B cell (primary cell): ENCODE results near the gene STK17B. TPM values are rescaled to one million over a fixed set of nuclear protein-coding genes. Genes with fewer than 3 reads are reported as not detected.

Source experiments
- ATAC-seq: fragments of 200-7000 bp; cut with Tn5 transposase; one replicate; pipeline ENCODE4 v1.10.0; 2021; ENCODE audit warnings: low read depth, mild to moderate bottlenecking, moderate number of reproducible peaks, moderate library complexity
- CTCF ChIA-PET: fragments of 350-600 bp; sonication (Branson Sonifier 250); formaldehyde crosslinking; loops from one replicate; lab custom pipeline; 2021; ENCODE audit warnings: antibody characterized with exemption, inconsistent platforms; lab: Charles Lee
- POLR2A ChIA-PET: fragments of 350-600 bp; sonication (Branson Sonifier 250); formaldehyde crosslinking; loops from one replicate; lab custom pipeline; 2021; ENCODE audit warnings: antibody characterized with exemption; lab: Charles Lee
- DNase-seq: peaks from one replicate; pipeline ENCODE4 v3.0.0; 2013
- H2AFZ ChIP-seq: 2 replicates; pipeline ENCODE4 v1.6.1; 2012; ENCODE audit warnings: mild to moderate bottlenecking, low read depth, low read length; ENCODE audit not compliant: insufficient read depth, poor library complexity, severe bottlenecking
- H3K27ac ChIP-seq, 2 donors: 1 replicate in 1 of 2; 2 replicates in 1 of 2; pipeline ENCODE4 v1.5.1; 2012 to 2013; ENCODE audit warnings: low read length in 2 of 2, mild to moderate bottlenecking in 2 of 2, moderate library complexity in 1 of 2
- H3K27me3 ChIP-seq, 4 experiments: fragments of 200-600 bp in 1 of 4; sonication (generic) in 1 of 4; replicated peaks in 1 of 4; 1 replicate in 2 of 4; 2 replicates in 2 of 4; pipeline versions ENCODE4 v1.6.1 to v1.7.0; 2013 to 2016; ENCODE audit warnings: low read length in 3 of 4, mild to moderate bottlenecking in 2 of 4, mixed read lengths in 1 of 4, moderate library complexity in 1 of 4; ENCODE audit not compliant: insufficient read depth in 4 of 4, control insufficient read depth in 3 of 4; ENCODE audit errors: control extremely low read depth in 1 of 4
- H3K36me3 ChIP-seq, 2 experiments: replicated peaks in 1 of 2; 1 replicate in 1 of 2; 2 replicates in 1 of 2; pipeline versions ENCODE4 v1.6.1 to v1.7.1; 2013; ENCODE audit warnings: low read length in 1 of 2; ENCODE audit not compliant: insufficient read depth in 2 of 2, control insufficient read depth in 1 of 2; ENCODE audit errors: control extremely low read depth in 1 of 2, extremely low read depth in 1 of 2
- H3K4me1 ChIP-seq, 2 donors: fragments of 200-600 bp in 1 of 2; sonication (generic) in 1 of 2; 1 replicate in 1 of 2; 2 replicates in 1 of 2; pipeline versions ENCODE4 v1.5.1 to v1.6.1; 2013 to 2017; ENCODE audit warnings: low read length in 2 of 2; ENCODE audit not compliant: control insufficient read depth in 2 of 2, insufficient read depth in 2 of 2
- H3K4me2 ChIP-seq: replicated peaks from 2 replicates; pipeline ENCODE3; 2012; ENCODE audit warnings: mild to moderate bottlenecking, low read depth, low read length; ENCODE audit not compliant: poor library complexity, severe bottlenecking
- H3K4me3 ChIP-seq, 5 experiments: fragments of 200-600 bp in 1 of 5; sonication (generic) in 1 of 5; 1 replicate in 3 of 5; 2 replicates in 2 of 5; pipeline versions ENCODE4 v1.5.1 to v1.7.0; 2011 to 2016; ENCODE audit warnings: low read length in 4 of 5, mild to moderate bottlenecking in 4 of 5, low read depth in 2 of 5, control low read depth in 1 of 5, moderate library complexity in 1 of 5; ENCODE audit not compliant: insufficient read depth in 1 of 5; ENCODE audit errors: control extremely low read depth in 1 of 5, extremely low read depth in 1 of 5
- H3K79me2 ChIP-seq: fragments of 200-600 bp; sonication (generic); one replicate; pipeline ENCODE4 v1.6.0; 2016; ENCODE audit warnings: low read length; ENCODE audit not compliant: control insufficient read depth, insufficient read depth
- H3K9ac ChIP-seq: fragments of 200-600 bp; sonication (generic); 2 replicates; pipeline ENCODE4 v1.6.1; 2017; ENCODE audit warnings: mild to moderate bottlenecking, low read length, moderate library complexity
- H3K9me3 ChIP-seq, 3 donors: one replicate each; pipeline versions ENCODE4 v1.6.1 to v1.7.1; 2013; ENCODE audit warnings: low read length in 2 of 3; ENCODE audit not compliant: control insufficient read depth in 2 of 3, insufficient read depth in 1 of 3; ENCODE audit errors: control extremely low read depth in 1 of 3
- H4K20me1 ChIP-seq: 2 replicates; pipeline ENCODE4 v1.6.0; 2012; ENCODE audit warnings: mild to moderate bottlenecking, low read length; ENCODE audit not compliant: insufficient read depth, control insufficient read depth, poor library complexity, severe bottlenecking
- H3K27ac Mint-ChIP-seq: one replicate; pipeline ENCODE4 v1.8.0; 2021; ENCODE audit warnings: mixed read lengths
- H3K27me3 Mint-ChIP-seq: one replicate; pipeline ENCODE4 v1.8.0; 2021; ENCODE audit warnings: mixed read lengths
- H3K4me1 Mint-ChIP-seq: one replicate; pipeline ENCODE4 v1.8.0; 2021; ENCODE audit warnings: mixed read lengths
- H3K4me3 Mint-ChIP-seq: one replicate; pipeline ENCODE4 v1.8.0; 2021; ENCODE audit warnings: mixed read lengths
- H3K9me3 Mint-ChIP-seq: one replicate; pipeline ENCODE4 v1.8.0; 2022; ENCODE audit warnings: mixed read lengths; ENCODE audit not compliant: insufficient read depth
- CTCF ChIP-seq: fragments of 200-600 bp; IDR thresholded peaks from one replicate; pipeline ENCODE4 v1.8.0; 2022; ENCODE audit warnings: antibody characterized with exemption, mild to moderate bottlenecking
- EZH2 ChIP-seq: IDR thresholded peaks from 2 replicates; pipeline ENCODE4 v1.6.1; 2012; ENCODE audit warnings: borderline replicate concordance, low read depth, mild to moderate bottlenecking, moderate library complexity, low read length; ENCODE audit not compliant: insufficient read depth, poor library complexity, severe bottlenecking
- WGBS: methylation state at CpG from one replicate; pipeline ENCODE4 v1.1.5; 2013; ENCODE audit warnings: missing lambda C conversion rate; ENCODE audit not compliant: insufficient coverage; 5-methylcytosine and 5-hydroxymethylcytosine counted together
- intact Hi-C: fragments of 100-400 bp; cut with micrococcal nuclease; formaldehyde crosslinking; loops from one replicate; pipeline ENCODE4 v1.10.0; 2022
- polyA plus RNA-seq: library from polyadenylated mRNA; depleted of rRNA; stranded (reverse); fragments of >200 nt; gene quantifications from 2 replicates; pipeline ENCODE4 v1.2.3, GENCODE V29; 2012
- total RNA-seq, 2 donors: library from RNA; stranded (reverse); fragments of 120-200 nt in 1 of 2; gene quantifications; 1 replicate in 1 of 2; 2 replicates in 1 of 2; pipeline versions ENCODE4 v1.2.3 to v1.2.4, GENCODE V29; 2013 to 2022

The STK17B gene
- total and polyA plus RNA-seq, 2 donors (not counting 1 experiment from before 2014, with no cell fraction given), result 120 to 249 TPM

DNA sequence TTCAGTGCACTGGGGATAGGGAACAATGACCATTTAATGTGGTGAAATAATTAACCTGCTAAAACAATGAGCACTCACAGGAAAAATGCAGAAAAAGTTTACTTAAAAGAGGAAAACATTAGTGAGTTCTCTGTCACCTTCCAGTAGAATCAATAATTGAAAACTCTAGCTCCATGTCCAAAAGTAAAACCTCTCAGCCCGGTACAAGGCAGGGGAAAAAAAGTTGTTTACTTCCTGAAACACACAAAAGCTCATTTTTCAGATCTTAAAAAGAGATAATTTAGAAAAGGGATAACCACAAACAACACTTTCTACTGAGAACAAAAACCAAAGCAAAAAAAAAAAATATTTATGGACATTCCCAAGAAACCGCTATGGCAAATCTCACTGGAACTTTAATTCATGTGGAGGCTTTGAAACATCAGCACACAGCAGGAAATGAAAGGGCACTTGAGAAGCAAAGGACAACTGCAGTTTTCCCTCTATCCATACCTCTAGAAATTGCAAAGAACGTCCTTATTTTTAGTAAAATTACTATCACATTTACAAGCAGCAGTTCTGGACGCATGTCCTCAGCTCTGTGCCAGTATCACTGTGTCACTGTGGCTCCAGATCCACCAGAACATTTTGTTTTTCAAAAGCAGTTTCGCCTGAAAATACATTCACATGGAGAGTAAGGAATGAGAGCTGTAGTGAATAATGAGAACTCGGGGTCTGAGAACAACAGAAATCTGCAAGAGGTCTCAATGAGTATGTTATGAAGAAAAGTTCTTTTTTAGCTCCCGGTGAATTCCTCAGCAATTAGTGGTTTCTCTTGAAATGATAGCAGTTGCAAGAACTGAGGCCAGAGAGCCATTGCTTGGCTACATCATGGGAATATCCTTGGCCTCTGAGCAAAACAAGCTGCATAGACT lies 58.1 kb downstream of the STK17B start:
- no peak for DNase-seq
- no peaks in the 10 kb centered on the region for H3K27me3 ChIP-seq
- no peak overlapping the region for H3K4me3 Mint-ChIP-seq
- H3K27ac Mint-ChIP-seq, result no peak overlapping the region
- CTCF ChIA-PET, result interaction anchor here (1.1 kb wide), 1 partner anchor 35 kb away, joined by 3 read pairs; no protein-coding TSS in a partner anchor
- POLR2A ChIA-PET, result no interaction called here
- TF ChIP-seq CTCF, result no peak
- TF ChIP-seq EZH2, result no peak
- no peak overlapping the region for H3K4me3 ChIP-seq
- 73% methylated on average over 6 of the region's 7 CpGs for WGBS
- no peaks in the 10 kb centered on the region for H3K36me3 ChIP-seq
- no peaks in the 10 kb centered on the region for H3K27me3 Mint-ChIP-seq
- intact Hi-C loops, result no loop called here
- H3K9me3 Mint-ChIP-seq, result no peaks in the 10 kb centered on the region
- no peak overlapping the region for H2AFZ ChIP-seq
- H3K27ac ChIP-seq, result no peak overlapping the region
- H3K4me1 Mint-ChIP-seq, result peaks cover 17% of the 10 kb centered on the region
- no peak overlapping the region for H3K4me2 ChIP-seq
- ATAC-seq, result no peak
- H4K20me1 ChIP-seq, result no peaks in the 10 kb centered on the region
- peaks cover 4% of the 10 kb centered on the region in 2 donors for H3K4me1 ChIP-seq
- no peak overlapping the region for H3K9ac ChIP-seq
- H3K79me2 ChIP-seq, result no peaks in the 10 kb centered on the region
- no peaks in the 10 kb centered on the region for H3K9me3 ChIP-seq

DNA sequence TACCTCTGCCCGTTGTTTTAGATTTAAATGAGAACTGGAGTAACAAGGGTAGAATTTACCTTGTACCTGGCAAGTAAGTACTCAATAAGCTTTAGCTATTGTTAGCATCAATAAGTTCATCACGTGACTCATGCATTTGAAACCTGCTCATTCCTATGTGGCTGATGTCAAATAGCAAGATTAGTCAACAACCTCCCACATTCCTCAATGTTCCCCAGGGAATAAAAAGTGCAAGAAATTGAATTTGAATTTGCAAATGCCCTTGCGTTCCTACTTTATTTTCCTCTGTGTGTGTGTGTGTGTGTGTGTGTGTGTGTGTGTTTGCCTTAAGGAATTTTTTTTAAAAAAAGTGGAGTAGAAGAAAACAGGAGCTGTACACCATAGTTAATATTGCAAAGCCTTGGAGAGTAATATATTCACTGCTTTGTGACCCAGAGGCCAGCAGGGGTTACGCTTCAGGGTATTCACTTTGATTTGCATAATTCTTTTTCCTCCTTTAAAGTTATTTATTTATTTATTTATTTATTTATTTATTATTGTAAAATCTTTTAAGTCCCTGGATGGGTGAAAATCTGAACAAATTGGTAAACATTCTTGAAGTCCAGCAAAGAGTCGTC lies 58.9 kb downstream of the STK17B start:
- POLR2A ChIA-PET, result no interaction called here
- no peaks in the 10 kb centered on the region for H3K36me3 ChIP-seq
- no peak for ATAC-seq

More for the DNA sequence above, 58.9 kb downstream of the STK17B start:
- TF ChIP-seq CTCF, result no peak
- TF ChIP-seq EZH2, result no peak
- no peaks in the 10 kb centered on the region for H4K20me1 ChIP-seq
- no peak overlapping the region for H2AFZ ChIP-seq
- no peaks in the 10 kb centered on the region for H3K27me3 ChIP-seq
- H3K4me3 ChIP-seq, result no peak overlapping the region
- CTCF ChIA-PET, result interaction anchor here (0.8 to 1.1 kb wide), 2 partner anchors 34 kb away, joined by 3 read pairs; no protein-coding TSS in a partner anchor
- no peak overlapping the region for H3K4me3 Mint-ChIP-seq
- no peak overlapping the region for H3K4me2 ChIP-seq
- DNase-seq, result no peak
- H3K4me1 ChIP-seq, result peaks cover 4% of the 10 kb centered on the region in 2 donors
- no peaks in the 10 kb centered on the region for H3K27me3 Mint-ChIP-seq
- peaks cover 22% of the 10 kb centered on the region for H3K4me1 Mint-ChIP-seq
- H3K27ac Mint-ChIP-seq, result no peak overlapping the region
- no CpG with 5 or more reads among the region's 5 CpGs for WGBS
- H3K9ac ChIP-seq, result no peak overlapping the region
- no peak overlapping the region for H3K27ac ChIP-seq
- no peaks in the 10 kb centered on the region for H3K9me3 Mint-ChIP-seq
- H3K9me3 ChIP-seq, result no peaks in the 10 kb centered on the region
- intact Hi-C loops, result no loop called here
- no peaks in the 10 kb centered on the region for H3K79me2 ChIP-seq
